ENCODE measurements around the gene AP3B1.

DNA sequence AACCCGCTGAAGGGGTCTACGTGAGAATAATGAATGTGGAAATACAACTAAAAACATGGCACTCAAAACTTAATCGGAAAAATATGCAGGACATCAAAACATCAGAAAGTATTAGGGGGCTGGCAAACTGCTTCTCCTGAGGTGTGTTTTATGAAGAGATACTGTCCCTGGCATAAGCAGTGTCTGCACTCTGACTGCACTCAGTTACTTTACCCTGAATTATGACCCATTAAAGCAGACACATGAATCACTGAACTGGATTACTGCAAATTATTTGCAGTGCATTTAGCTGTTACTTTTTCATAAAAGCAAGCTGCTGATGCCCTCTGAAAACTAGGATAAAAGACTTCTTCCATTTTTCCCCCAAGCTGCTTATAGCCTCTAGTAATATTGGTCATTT is 164.9 kb downstream of the AP3B1 start:
- TF ChIP-seq, protein P1, sequence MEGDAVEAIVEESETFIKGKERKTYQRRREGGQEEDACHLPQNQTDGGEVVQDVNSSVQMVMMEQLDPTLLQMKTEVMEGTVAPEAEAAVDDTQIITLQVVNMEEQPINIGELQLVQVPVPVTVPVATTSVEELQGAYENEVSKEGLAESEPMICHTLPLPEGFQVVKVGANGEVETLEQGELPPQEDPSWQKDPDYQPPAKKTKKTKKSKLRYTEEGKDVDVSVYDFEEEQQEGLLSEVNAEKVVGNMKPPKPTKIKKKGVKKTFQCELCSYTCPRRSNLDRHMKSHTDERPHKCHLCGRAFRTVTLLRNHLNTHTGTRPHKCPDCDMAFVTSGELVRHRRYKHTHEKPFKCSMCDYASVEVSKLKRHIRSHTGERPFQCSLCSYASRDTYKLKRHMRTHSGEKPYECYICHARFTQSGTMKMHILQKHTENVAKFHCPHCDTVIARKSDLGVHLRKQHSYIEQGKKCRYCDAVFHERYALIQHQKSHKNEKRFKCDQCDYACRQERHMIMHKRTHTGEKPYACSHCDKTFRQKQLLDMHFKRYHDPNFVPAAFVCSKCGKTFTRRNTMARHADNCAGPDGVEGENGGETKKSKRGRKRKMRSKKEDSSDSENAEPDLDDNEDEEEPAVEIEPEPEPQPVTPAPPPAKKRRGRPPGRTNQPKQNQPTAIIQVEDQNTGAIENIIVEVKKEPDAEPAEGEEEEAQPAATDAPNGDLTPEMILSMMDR (IDR thresholded peaks at IDR 0.05; ENCODE audit: low read depth, low read length), result no peak
- no peak for TF ChIP-seq EZH2phosphoT487 (IDR thresholded peaks at IDR 0.05; ENCODE audit: low read depth)

All from OCI-LY3 (cell line).